ENCODE results near the gene AVPR2. TPM values are rescaled to one million over a fixed set of nuclear protein-coding genes. Genes with fewer than 3 reads are reported as not detected.

The AVPR2 gene
- total RNA-seq, 2 donors from 2014 or later: 2.3 to 4.7 TPM

GRCh38 chrX:153913211-153913610 lies 8.7 kb downstream of the AVPR2 start:
- no peaks in the 10 kb centered on the region for H3K9me3 ChIP-seq
- peaks cover 0 to 3% of the 10 kb centered on the region in 2 donors for H3K27me3 ChIP-seq
- H3K36me3 ChIP-seq: no peaks in the 10 kb centered on the region
- no peak overlapping the region for H3K27ac ChIP-seq
- no peaks in the 10 kb centered on the region for H3K4me1 ChIP-seq
- TF ChIP-seq CTCF (IDR thresholded peaks at IDR 0.05): no peak
- DNase-seq (ENCODE audit: low spot score): no peak
- H3K4me3 ChIP-seq: no peak overlapping the region

- no peak for DNase-seq (ENCODE audit: low spot score)
- Histone ChIP-seq H3K4me1 (no peaks in the 10 kb centered on the region), H3K4me3 (no peak overlapping the region), H3K9me3 (no peaks in the 10 kb centered on the region), H3K27ac (no peak overlapping the region), H3K27me3 (peaks cover 0 to 3% of the 10 kb centered on the region in 2 donors), H3K36me3 (no peaks in the 10 kb centered on the region)
- TF ChIP-seq CTCF (IDR thresholded peaks at IDR 0.05): no peak
Measured at GRCh38 chrX:153913701-153914100, 9.2 kb downstream of the AVPR2 start.

GRCh38 chrX:153917869-153918268 lies 13.4 kb downstream of the AVPR2 start:
- Histone ChIP-seq H3K27me3 (no peaks in the 10 kb centered on the region), H3K36me3 (no peaks in the 10 kb centered on the region), H3K9me3 (no peaks in the 10 kb centered on the region), H3K27ac (no peak overlapping the region), H3K4me3 (no peak overlapping the region), H3K4me1 (peaks cover 0 to 14% of the 10 kb centered on the region in 2 donors)
- TF ChIP-seq CTCF (IDR thresholded peaks at IDR 0.05): no peak
- no peak for DNase-seq (ENCODE audit: low spot score)

GRCh38 chrX:153919281-153919680 lies 14.8 kb downstream of the AVPR2 start:
- Histone ChIP-seq H3K36me3 (no peaks in the 10 kb centered on the region), H3K9me3 (no peaks in the 10 kb centered on the region), H3K27me3 (no peaks in the 10 kb centered on the region), H3K4me1 (peaks cover 0 to 27% of the 10 kb centered on the region in 2 donors), H3K4me3 (no peak overlapping the region), H3K27ac (no peak overlapping the region)
- DNase-seq (ENCODE audit: low spot score): no peak
- no peak for TF ChIP-seq CTCF (IDR thresholded peaks at IDR 0.05)

GRCh38 chrX:153920546-153920945 lies 16.1 kb downstream of the AVPR2 start:
- H3K4me1 ChIP-seq: peaks cover 0 to 32% of the 10 kb centered on the region in 2 donors
- DNase-seq (ENCODE audit: low spot score): no peak
- no peak overlapping the region for H3K4me3 ChIP-seq
- no peaks in the 10 kb centered on the region for H3K9me3 ChIP-seq
- no peak overlapping the region for H3K27ac ChIP-seq
- H3K27me3 ChIP-seq: no peaks in the 10 kb centered on the region
- no peaks in the 10 kb centered on the region for H3K36me3 ChIP-seq
- TF ChIP-seq CTCF (IDR thresholded peaks at IDR 0.05): no peak

GRCh38 chrX:153921070-153921469 lies 16.6 kb downstream of the AVPR2 start:
- TF ChIP-seq CTCF (IDR thresholded peaks at IDR 0.05): no peak
- Histone ChIP-seq H3K4me1 (peaks cover 0 to 32% of the 10 kb centered on the region in 2 donors), H3K27ac (no peak overlapping the region), H3K27me3 (no peaks in the 10 kb centered on the region), H3K36me3 (no peaks in the 10 kb centered on the region), H3K4me3 (no peak overlapping the region), H3K9me3 (no peaks in the 10 kb centered on the region)
- no peak for DNase-seq (ENCODE audit: low spot score)
